Left ventricle myocardium inferior (tissue), 1 donor: Measurements from ENCODE around the gene THYN1. TPM values are rescaled to one million over a fixed set of nuclear protein-coding genes. Genes with fewer than 3 reads are reported as not detected.
"Not testable (repeated sequence)": the region's sequence is repeated elsewhere in the genome, so short reads cannot be mapped to it uniquely, and the experiment has no call there.

Source experiments
- DNase-seq: peaks from one replicate; pipeline ENCODE4 v3.0.0-alpha.2; 2020
- H3K27ac ChIP-seq: fragments of 200-600 bp; replicated peaks from 2 replicates; pipeline ENCODE4 v1.8.0; 2021
- H3K27me3 ChIP-seq: fragments of 200-600 bp; 2 replicates; pipeline ENCODE4 v1.8.0; 2021; ENCODE audit warnings: low read depth
- H3K36me3 ChIP-seq: fragments of 200-600 bp; 2 replicates; pipeline ENCODE4 v1.8.0; 2021
- H3K4me1 ChIP-seq: fragments of 200-600 bp; 2 replicates; pipeline ENCODE4 v1.8.0; 2021
- H3K4me3 ChIP-seq: fragments of 200-600 bp; 2 replicates; pipeline ENCODE4 v1.8.0; 2021; ENCODE audit warnings: mild to moderate bottlenecking, moderate library complexity
- H3K9me3 ChIP-seq: fragments of 200-600 bp; replicated peaks from 2 replicates; pipeline ENCODE4 v1.8.0; 2021
- intact Hi-C: fragments of 100-400 bp; cut with micrococcal nuclease; formaldehyde crosslinking; loops from one replicate; pipeline ENCODE4 v1.11.0; 2022
- total RNA-seq: library from RNA; stranded (reverse); fragmentation: NEBNext Ultra II Directional; extraction: Animal tissue kit (Norgen Biotek cat#: 25700); gene quantifications from one replicate; pipeline ENCODE4 v1.2.1, GENCODE V29; 2021
- TF ChIP-seq, protein P1 (sequence below): fragments of 200-600 bp; IDR thresholded peaks from 2 replicates; pipeline ENCODE4 v1.8.0; 2021; ENCODE audit warnings: antibody characterized with exemption, mild to moderate bottlenecking, borderline replicate concordance
- donor health status: DM: no; HTN: yes; CAD: no; lungs with severe emphysema.

The THYN1 gene
- total RNA-seq, 1 donor from 2014 or later, result 41.2 TPM

DNA sequence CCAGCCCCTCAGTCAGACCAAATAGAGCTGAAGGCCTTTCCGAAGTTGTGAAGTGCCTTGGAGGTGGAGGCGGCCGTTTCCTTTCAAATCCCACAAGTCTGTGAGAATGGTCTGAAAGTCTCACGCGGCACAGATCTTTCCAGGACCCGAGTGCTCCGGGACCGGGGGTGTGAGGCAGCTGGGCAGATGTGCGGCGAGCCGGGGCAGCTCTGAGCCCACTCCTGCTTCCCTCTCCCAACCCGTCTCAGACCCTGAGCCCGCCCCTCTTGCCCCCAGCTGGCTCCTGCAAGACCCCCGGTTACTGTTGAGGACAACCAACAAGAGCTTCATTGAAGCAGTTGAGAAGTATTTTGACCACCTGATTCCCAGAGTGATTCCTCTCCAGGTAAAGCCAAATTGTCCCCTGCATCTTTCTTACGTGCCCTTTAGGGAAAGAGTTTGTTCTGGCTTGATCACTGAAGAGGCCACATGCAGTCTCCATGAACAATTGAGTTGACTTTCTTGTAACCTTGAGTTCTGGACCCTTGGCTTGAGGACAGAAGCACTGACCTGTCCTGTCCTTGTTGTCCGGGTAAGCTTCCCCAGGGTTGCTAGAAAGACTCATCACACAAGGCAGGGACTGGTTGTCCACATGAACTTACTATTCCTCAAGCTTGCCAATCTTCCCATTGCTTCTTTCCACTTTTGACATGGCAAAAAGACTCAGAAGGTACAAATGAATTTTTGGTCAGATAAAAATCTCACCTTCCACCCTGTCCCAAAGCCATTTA, 30.5 kb upstream of the THYN1 start:
- Histone ChIP-seq H3K27ac (no peak overlapping the region), H3K4me3 (no peak overlapping the region), H3K9me3 (no peaks in the 10 kb centered on the region), H3K36me3 (no peaks in the 10 kb centered on the region), H3K27me3 (peaks cover 49% of the 10 kb centered on the region), H3K4me1 (no peaks in the 10 kb centered on the region)
- no peak for DNase-seq
- TF ChIP-seq, protein P1, sequence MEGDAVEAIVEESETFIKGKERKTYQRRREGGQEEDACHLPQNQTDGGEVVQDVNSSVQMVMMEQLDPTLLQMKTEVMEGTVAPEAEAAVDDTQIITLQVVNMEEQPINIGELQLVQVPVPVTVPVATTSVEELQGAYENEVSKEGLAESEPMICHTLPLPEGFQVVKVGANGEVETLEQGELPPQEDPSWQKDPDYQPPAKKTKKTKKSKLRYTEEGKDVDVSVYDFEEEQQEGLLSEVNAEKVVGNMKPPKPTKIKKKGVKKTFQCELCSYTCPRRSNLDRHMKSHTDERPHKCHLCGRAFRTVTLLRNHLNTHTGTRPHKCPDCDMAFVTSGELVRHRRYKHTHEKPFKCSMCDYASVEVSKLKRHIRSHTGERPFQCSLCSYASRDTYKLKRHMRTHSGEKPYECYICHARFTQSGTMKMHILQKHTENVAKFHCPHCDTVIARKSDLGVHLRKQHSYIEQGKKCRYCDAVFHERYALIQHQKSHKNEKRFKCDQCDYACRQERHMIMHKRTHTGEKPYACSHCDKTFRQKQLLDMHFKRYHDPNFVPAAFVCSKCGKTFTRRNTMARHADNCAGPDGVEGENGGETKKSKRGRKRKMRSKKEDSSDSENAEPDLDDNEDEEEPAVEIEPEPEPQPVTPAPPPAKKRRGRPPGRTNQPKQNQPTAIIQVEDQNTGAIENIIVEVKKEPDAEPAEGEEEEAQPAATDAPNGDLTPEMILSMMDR, result no peak
- intact Hi-C loops, result no loop called here

DNA sequence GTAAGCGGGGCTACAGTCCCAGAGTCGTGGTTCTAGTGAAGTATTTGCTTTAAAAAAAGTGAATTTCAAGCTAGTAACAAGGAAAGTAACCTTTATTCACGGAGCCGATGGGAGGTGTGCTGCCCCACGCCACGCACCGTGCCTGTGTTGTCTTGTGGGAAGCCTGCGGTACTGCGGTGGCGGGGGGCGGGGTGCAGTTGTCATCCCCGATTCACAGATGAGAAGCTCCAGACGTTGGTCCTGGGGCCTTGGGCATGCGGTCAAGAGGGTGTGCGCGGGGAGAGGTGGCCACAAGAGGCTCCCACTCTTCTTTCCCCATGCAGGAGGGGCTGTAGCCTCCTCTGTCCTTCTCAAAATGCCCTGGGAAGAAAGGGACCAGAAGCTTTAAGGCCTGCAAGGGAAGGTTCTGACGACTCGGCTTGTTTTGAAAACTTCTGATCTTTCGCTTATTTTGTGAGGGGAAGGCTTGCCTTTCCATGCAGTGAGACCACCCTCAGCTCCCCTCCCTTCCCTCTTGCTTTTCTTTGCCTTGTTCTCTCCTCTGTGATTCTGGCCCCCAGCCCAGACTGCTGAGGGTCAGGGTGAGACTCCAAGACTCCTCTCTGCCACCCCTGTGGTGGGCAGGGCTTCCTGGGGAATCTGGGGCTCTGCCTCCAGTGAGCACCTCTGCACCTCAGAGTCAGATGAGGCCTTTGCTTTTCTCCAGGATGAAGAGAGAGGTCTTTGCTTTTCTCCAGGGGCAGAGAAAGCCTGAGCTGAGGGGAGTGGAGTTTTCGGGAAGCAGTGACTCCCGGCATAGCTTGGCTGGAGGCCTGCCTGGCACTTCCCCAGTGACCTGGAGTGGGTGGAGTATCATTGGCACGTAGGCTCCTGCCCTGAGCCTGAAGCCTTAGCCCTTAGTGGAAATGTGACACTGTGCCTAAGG, 29.2 kb upstream of the THYN1 start:
- DNase-seq, result peak; percentile 41
- intact Hi-C loops, result no loop called here
- Histone ChIP-seq H3K27ac (no peak overlapping the region), H3K4me3 (no peak overlapping the region), H3K27me3 (peaks cover 58% of the 10 kb centered on the region), H3K36me3 (no peaks in the 10 kb centered on the region), H3K9me3 (no peaks in the 10 kb centered on the region), H3K4me1 (peaks cover 3% of the 10 kb centered on the region)
- TF ChIP-seq, protein P1, result no peak

DNA sequence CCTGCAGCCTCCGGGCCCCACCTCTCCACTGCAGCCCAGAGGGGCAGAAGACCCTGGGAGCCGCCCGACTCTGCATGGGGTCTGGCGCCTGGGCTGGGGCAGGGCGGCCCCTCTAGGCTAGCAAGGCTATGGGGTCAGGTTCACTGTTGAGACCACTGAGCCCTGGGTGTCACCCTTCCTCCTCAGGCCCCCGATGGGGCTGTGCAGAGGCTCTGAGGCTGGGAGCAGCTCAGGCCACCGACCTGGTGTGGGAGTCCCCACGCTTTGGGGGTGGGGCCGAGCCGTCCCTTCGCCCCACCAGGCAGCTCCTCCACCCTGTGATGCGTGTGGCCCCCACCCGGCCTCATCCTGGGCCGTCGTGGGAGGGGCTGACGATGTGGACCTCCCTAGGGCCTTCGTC, 28.5 kb upstream of the THYN1 start:
- H3K4me3 ChIP-seq, H3K27ac ChIP-seq, H3K9me3 ChIP-seq, DNase-seq, H3K36me3 ChIP-seq, intact Hi-C loops: not testable (repeated sequence)
- Histone ChIP-seq H3K27me3 (peaks cover 65% of the 10 kb centered on the region), H3K4me1 (peaks cover 10% of the 10 kb centered on the region)

DNA sequence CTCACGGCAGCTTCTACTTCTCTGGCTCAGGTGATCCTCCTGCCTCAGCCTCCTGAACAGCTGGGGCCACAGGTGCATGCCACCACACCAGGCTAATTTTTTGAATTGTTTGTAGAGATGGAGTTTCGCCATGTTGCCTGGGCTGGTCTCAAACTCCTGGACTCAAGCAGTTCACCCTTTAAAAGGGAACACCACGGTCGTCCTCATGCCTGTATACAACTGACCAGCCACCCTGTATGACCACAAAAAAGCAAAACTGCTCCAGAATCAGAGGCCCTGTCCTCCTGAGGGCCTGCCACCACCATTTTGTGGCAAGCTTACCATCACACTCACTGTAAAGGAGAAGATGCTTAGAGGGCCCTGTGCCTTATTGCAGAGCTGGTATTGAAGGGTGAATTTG, 25.2 kb upstream of the THYN1 start:
- H3K9me3 ChIP-seq, result no peaks in the 10 kb centered on the region
- H3K27me3 ChIP-seq, result peaks cover 91% of the 10 kb centered on the region
- no peak for DNase-seq
- peaks cover 25% of the 10 kb centered on the region for H3K4me1 ChIP-seq
- no peak overlapping the region for H3K27ac ChIP-seq
- no peak overlapping the region for H3K4me3 ChIP-seq
- H3K36me3 ChIP-seq, result no peaks in the 10 kb centered on the region
- TF ChIP-seq, protein P1, result no peak
- intact Hi-C loops, result no loop called here

DNA sequence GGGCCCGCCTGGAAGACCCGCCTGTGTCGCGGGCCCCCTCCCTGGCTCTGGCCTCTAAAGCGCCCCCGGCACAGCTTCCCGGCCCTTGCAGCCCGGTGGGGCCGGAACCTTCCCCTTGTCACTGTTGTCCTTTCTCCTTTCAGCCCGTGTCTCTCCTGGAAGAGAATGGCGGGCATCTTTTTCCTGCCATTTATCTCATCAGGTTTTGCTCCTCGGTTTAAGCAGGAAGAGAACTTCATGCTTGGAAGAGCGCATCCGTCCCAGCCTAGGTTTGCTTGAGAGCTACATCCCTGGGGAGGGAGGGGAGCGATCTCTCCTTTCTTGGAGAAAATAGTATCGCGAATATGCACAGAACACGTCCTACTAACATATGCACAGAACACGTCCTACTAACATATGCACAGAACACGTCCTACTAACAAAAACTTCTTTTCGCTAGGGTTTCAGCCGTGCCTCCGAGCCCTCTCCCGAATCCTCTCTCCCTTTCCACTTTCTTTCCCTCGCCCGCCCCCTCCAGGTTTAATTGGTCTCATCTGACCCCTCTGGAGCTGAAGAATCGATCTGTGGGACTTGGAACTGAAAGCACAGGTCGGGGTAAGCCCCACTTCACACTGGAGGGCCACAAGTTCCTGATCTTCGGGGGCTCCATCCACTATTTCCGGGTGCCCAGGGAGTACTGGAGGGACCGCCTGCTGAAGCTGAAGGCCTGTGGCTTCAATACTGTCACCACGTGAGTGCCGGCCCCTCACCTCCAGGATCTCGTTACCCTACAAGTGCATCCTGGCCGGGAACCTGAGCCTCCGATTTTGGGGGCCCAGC, 24.2 kb upstream of the THYN1 start:
- Histone ChIP-seq H3K4me3 (peak overlapping the region; percentile 57), H3K4me1 (peaks cover 25% of the 10 kb centered on the region), H3K27me3 (peaks cover 92% of the 10 kb centered on the region), H3K36me3 (no peaks in the 10 kb centered on the region), H3K9me3 (no peaks in the 10 kb centered on the region), H3K27ac (no peak overlapping the region)
- TF ChIP-seq, protein P1, result no peak
- DNase-seq, result no peak
- intact Hi-C loops, result no loop called here
